Fibroblast of lung (primary cell): Measurements from ENCODE around the gene ST6GALNAC2. TPM values are rescaled to one million over a fixed set of nuclear protein-coding genes. Genes with fewer than 3 reads are reported as not detected.
"Not testable (repeated sequence)": the region's sequence is repeated elsewhere in the genome, so short reads cannot be mapped to it uniquely, and the experiment has no call there.

Source experiments
- DNase-seq, 2 donors: peaks; one replicate each; pipeline versions ENCODE4 v3.0.0 to v3.0.0-alpha.2; 2010; ENCODE audit warnings: low read depth in 2 of 2
- H2AFZ ChIP-seq: 2 replicates; pipeline ENCODE4 v1.5.1; 2012; ENCODE audit warnings: low read length, control low read depth, inconsistent platforms
- H3K27ac ChIP-seq: 2 replicates; pipeline ENCODE4 v1.5.1; 2011; ENCODE audit warnings: low read length, control low read depth; ENCODE audit not compliant: insufficient read depth
- H3K27me3 ChIP-seq: 2 replicates; pipeline ENCODE4 v1.5.1; 2011; ENCODE audit warnings: mild to moderate bottlenecking, low read length; ENCODE audit not compliant: control insufficient read depth, insufficient read depth
- H3K36me3 ChIP-seq: 2 replicates; pipeline ENCODE4 v1.5.1; 2011; ENCODE audit warnings: low read length; ENCODE audit not compliant: control insufficient read depth, insufficient read depth
- H3K4me1 ChIP-seq: 2 replicates; pipeline ENCODE4 v1.5.1; 2011; ENCODE audit warnings: low read length; ENCODE audit not compliant: control insufficient read depth, insufficient read depth; ENCODE audit errors: extremely low read depth
- H3K4me2 ChIP-seq: 2 replicates; pipeline ENCODE4 v1.5.1; 2011; ENCODE audit warnings: low read length, control low read depth; ENCODE audit not compliant: insufficient read depth; ENCODE audit errors: extremely low read depth
- H3K4me3 ChIP-seq, 4 experiments: fragments of 200-600 bp in 1 of 4; sonication (generic) in 1 of 4; replicated peaks in 1 of 4; 2 replicates each; pipeline ENCODE4 v1.5.1; 2011 to 2016; ENCODE audit warnings: low read length in 4 of 4, low read depth in 3 of 4, mild to moderate bottlenecking in 3 of 4, control low read depth in 2 of 4, inconsistent platforms in 1 of 4, mixed read lengths in 1 of 4; ENCODE audit not compliant: insufficient read depth in 1 of 4; ENCODE audit errors: control extremely low read depth in 1 of 4
- H3K79me2 ChIP-seq: 2 replicates; pipeline ENCODE4 v1.5.1; 2012; ENCODE audit warnings: mild to moderate bottlenecking, low read length, inconsistent platforms; ENCODE audit not compliant: control insufficient read depth, insufficient read depth
- H3K9ac ChIP-seq: 2 replicates; pipeline ENCODE4 v1.5.1; 2011; ENCODE audit warnings: mild to moderate bottlenecking, low read length, control low read depth; ENCODE audit not compliant: insufficient read depth
- H3K9me3 ChIP-seq: 2 replicates; pipeline ENCODE4 v1.5.1; 2012; ENCODE audit warnings: low read depth, low read length; ENCODE audit not compliant: control insufficient read depth, insufficient read depth
- H4K20me1 ChIP-seq: 2 replicates; pipeline ENCODE4 v1.5.1; 2011; ENCODE audit warnings: low read length; ENCODE audit not compliant: control insufficient read depth, insufficient read depth; ENCODE audit errors: extremely low read depth
- EZH2 ChIP-seq: IDR thresholded peaks from 2 replicates; pipeline ENCODE4 v1.5.1; 2012; ENCODE audit warnings: low read length, control low read depth, mild to moderate bottlenecking; ENCODE audit errors: missing control alignments
- polyA plus RNA-seq, 2 donors: library from polyadenylated mRNA; depleted of rRNA in 1 of 2; stranded (reverse) in 1 of 2; unstranded in 1 of 2; fragments of >200 nt; gene quantifications; 2 replicates each; pipeline ENCODE4 v1.2.1, GENCODE V29; 2011 to 2012; ENCODE audit warnings: missing spikeins in 1 of 2
- total RNA-seq: library from RNA; depleted of rRNA; stranded (reverse); fragments of >200 nt; gene quantifications from 2 replicates; pipeline ENCODE4 v1.2.1, GENCODE V29; 2014
- TF ChIP-seq, protein P1 (sequence below), 2 donors: IDR thresholded peaks in 1 of 2; conservative IDR thresholded peaks in 1 of 2; 1 replicate in 1 of 2; 2 replicates in 1 of 2; pipeline ENCODE4 v1.5.1; 2011 to 2012; ENCODE audit warnings: low read length in 2 of 2, control low read depth in 1 of 2, inconsistent platforms in 1 of 2, low read depth in 1 of 2, mild to moderate bottlenecking in 1 of 2

ST6GALNAC2 gene
- total and polyA plus RNA-seq, 2 donors (not counting 1 experiment from before 2014, with no cell fraction given) = 0.42 to 0.83 TPM

DNA sequence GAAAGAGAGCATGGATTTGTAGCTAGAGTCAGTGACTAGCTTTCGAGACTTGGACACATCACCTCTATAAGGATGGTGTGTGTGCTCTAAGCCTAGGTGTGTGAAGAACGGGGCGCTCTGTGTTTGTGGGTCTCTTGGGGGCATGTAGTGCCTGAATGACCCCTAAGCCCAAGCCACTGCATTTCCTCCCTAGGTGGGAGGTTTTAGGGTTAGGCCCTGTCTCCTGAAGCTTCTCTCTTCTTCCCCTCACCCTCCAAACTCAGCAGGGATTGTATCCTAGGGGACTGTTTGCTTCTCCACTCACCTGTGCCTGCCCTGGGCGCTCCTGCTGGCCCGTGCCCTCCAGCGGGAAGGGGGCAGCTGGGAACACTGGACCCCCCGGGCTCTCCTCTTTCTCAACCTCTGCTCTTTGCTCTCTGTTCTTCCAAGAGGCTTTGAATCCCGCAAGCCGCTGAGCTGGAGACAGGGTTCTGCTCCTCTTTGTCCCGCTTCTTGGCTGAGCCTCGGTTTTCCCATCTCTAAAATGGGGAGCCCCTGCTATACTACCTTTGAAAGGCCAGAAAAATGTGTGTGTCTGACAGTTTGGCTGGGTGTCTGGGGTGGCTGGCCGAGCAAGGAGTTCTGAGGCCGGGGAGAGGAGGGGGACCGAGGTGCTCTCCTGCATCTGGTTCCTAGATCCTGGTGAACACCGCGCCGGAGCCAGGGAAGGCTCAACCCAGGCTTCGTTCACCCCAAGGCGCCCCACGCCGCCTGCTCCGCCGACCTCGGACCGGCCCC is 49.0 kb downstream of the ST6GALNAC2 start:
- Histone ChIP-seq H3K9ac (peak overlapping the region; percentile 57), H3K9me3 (no peaks in the 10 kb centered on the region), H3K27me3 (no peaks in the 10 kb centered on the region), H2AFZ (no peak overlapping the region), H3K36me3 (peaks cover 3% of the 10 kb centered on the region), H4K20me1 (no peaks in the 10 kb centered on the region), H3K4me1 (peaks cover 20% of the 10 kb centered on the region), H3K4me2 (peak overlapping the region; percentile 70), H3K27ac (no peak overlapping the region), H3K4me3 (peak overlapping the region; percentile 27 to 63 (median 54)), H3K79me2 (no peaks in the 10 kb centered on the region)
- no peak for DNase-seq
- TF ChIP-seq, protein P1, sequence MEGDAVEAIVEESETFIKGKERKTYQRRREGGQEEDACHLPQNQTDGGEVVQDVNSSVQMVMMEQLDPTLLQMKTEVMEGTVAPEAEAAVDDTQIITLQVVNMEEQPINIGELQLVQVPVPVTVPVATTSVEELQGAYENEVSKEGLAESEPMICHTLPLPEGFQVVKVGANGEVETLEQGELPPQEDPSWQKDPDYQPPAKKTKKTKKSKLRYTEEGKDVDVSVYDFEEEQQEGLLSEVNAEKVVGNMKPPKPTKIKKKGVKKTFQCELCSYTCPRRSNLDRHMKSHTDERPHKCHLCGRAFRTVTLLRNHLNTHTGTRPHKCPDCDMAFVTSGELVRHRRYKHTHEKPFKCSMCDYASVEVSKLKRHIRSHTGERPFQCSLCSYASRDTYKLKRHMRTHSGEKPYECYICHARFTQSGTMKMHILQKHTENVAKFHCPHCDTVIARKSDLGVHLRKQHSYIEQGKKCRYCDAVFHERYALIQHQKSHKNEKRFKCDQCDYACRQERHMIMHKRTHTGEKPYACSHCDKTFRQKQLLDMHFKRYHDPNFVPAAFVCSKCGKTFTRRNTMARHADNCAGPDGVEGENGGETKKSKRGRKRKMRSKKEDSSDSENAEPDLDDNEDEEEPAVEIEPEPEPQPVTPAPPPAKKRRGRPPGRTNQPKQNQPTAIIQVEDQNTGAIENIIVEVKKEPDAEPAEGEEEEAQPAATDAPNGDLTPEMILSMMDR (conservative IDR thresholded peaks at IDR 0.05 in 1 of 2, IDR thresholded peaks at IDR 0.05 in 1 of 2; ENCODE audit: low read depth in 1 of 2, low read length in 2 of 2) = no peak
- no peak for TF ChIP-seq EZH2

DNA sequence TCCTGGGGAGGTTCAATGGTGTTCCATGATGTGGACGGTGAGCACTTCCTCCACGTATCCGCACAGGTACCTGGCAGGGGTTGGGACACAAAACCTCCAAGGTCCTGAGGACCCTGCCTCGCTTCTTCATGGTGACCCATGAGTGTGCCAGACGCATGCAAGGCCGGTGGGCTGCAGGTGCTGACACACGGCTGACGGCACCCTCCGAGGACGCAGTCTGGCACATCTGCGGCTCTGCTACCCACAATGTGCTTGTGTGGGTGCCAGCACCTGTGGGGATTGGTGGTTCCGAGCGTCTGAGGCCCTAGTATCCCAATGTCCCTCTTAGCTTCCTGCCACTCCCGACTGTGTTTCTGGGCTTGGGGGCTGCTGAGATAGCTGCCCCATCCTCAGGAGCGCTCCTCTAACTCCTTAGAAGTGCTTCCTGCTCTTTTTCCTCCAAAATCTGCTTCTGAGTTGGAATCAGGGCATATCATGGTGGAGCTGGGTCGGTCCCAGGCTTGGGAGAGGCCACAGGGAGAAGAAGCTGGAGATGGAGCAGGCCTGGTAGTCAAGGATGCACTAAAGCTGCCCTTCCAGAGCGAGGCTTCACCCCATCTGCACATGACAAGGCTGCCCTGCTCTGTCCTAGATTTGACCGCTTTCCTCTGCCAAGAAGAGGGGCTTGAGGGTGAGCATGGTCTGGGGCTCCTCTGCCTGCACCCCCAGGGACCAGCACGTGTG is 49.7 kb downstream of the ST6GALNAC2 start:
- Histone ChIP-seq H3K27ac (no peak overlapping the region), H3K4me2 (peak overlapping the region; percentile 51), H3K9me3 (no peaks in the 10 kb centered on the region), H4K20me1 (no peaks in the 10 kb centered on the region), H3K79me2 (no peaks in the 10 kb centered on the region), H3K4me1 (peaks cover 21% of the 10 kb centered on the region), H2AFZ (no peak overlapping the region), H3K36me3 (peaks cover 3% of the 10 kb centered on the region), H3K9ac (no peak overlapping the region), H3K4me3 (peak overlapping the region in 2 of 4 experiments; percentile 58 to 63), H3K27me3 (no peaks in the 10 kb centered on the region)
- TF ChIP-seq EZH2 = no peak
- TF ChIP-seq, protein P1 (conservative IDR thresholded peaks at IDR 0.05 in 1 of 2, IDR thresholded peaks at IDR 0.05 in 1 of 2; ENCODE audit: low read depth in 1 of 2, low read length in 2 of 2) = no peak
- DNase-seq = no peak

DNA sequence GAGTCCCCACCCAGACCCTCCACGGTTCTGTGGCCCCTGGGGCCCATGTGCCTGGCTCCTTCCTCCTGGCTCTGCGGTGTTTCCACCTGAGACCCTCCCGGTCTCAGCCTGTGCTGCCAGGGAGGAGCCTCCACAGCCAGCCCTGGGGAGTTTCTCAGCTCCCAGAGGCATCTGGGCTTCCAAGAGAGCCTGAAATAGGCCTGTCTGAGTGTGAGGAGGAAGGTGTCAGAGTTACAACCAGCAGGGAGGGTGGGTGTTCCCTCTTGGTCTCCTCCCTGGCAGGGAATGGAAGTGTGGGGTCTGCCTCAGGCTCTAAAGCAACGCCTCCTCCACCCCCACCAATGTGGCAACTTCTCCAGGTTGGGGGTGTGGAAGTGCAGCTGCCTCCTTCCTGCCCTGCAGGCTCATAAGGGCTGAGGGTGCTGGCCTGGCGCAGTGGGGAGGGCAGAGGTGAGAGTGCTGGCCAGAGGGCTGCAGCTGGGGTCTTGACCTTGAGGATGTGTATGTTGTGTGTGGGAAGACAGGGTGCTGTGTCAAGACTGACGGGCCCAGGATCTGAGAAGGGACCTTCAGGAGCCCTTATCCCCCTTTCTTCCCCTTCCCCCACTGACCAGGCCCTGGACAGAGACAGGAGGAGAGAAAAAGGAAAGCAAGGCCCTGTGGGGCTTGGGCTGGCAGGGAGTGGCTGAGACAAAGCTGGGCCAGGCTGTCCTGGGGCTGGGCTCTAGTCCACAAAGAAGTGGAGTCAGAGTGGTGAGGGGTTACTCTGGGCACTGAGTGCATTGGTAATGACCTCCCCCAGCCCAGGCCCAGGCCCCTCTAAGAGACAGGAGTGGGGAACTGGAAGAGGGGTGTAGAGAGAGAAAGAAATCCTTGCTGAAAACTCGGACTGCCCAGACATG is 50.6 kb downstream of the ST6GALNAC2 start:
- Histone ChIP-seq H3K79me2 (no peaks in the 10 kb centered on the region), H2AFZ (no peak overlapping the region), H3K9ac (peak overlapping the region; percentile 14), H3K4me3 (no peak overlapping the region), H3K4me1 (peaks cover 24% of the 10 kb centered on the region), H3K36me3 (peaks cover 3% of the 10 kb centered on the region), H4K20me1 (no peaks in the 10 kb centered on the region), H3K4me2 (no peak overlapping the region), H3K9me3 (no peaks in the 10 kb centered on the region), H3K27ac (no peak overlapping the region), H3K27me3 (no peaks in the 10 kb centered on the region)
- no peak for DNase-seq
- TF ChIP-seq EZH2 = no peak
- TF ChIP-seq, protein P1 (conservative IDR thresholded peaks at IDR 0.05 in 1 of 2, IDR thresholded peaks at IDR 0.05 in 1 of 2; ENCODE audit: low read depth in 1 of 2, low read length in 2 of 2) = no peak

DNA sequence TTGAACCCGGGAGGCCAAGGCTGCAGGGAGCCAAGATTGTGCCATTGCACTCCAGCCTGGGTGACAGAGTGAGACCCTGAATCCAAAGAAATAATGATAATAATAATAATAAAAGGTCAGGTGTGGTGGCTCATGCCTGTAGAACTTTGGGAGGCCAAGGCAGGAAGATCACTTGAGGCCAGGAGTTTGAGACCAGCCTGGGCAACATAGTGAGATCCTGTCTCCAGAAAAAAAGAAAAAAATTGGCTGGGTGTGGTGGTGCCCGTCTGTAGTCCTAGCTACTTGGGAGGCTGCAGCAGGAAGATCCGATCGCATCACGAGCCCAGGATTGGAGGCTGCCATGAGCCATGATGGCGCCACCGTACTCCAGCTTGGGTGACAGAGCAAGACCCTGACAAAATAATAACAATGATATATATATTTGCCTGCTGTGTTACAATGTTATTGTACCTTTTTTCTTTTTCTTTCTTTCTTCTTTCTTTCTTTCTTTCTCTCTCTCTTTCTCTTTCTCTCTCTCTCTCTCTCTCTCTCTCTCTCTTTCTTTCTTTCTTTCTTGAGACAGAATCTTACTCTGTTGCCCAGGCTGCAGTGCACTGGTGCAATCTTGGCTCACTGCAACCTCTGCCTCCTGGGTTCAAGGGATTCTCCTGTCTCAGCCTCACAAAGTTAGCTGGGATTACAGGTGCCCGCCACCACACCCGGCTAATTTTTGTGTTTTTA is 51.9 kb downstream of the ST6GALNAC2 start:
- not testable (repeated sequence) for DNase-seq, H3K79me2 ChIP-seq, H3K4me2 ChIP-seq, H3K27ac ChIP-seq, H3K27me3 ChIP-seq, H2AFZ ChIP-seq, H3K4me3 ChIP-seq, H3K9ac ChIP-seq, H3K9me3 ChIP-seq, H3K36me3 ChIP-seq, H4K20me1 ChIP-seq
- peaks cover 33% of the 10 kb centered on the region for H3K4me1 ChIP-seq
